ENCODE data around the gene TMEFF2. TPM values are rescaled to one million over a fixed set of nuclear protein-coding genes. Genes with fewer than 3 reads are reported as not detected.

Gene TMEFF2
- total RNA-seq, 2 donors from 2014 or later: 0.21 TPM; not detected in 1

DNA sequence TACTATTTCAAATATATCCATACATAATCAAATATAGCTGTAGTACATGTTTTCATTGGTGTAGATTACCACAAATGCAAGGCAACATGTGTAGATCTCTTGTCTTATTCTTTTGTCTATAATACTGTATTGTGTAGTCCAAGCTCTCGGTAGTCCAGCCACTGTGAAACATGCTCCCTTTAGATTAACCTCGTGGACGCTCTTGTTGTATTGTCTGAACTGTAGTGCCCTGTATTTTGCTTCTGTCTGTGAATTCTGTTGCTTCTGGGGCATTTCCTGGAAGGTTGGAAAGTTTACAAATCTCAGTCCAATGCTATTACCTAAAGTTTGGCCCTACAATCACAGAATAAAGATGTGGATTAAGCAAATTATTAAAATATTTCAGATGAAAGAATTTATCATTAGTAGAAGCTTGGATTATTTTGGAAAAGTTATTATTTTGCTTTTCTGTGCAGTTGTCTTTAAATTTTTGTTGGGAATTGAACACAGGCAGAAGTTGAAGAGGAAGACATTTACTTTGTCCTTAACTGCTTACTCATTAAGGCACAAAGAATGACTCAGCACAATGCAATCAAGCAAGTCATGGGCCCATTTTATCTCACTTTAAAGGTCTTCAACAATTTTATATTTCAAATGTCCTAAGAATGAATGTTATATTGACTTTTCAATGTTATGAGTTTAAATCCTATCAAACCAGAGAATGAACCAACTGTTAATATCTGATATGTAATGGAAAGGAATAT lies 244.4 kb downstream of the TMEFF2 start:
- Histone ChIP-seq H3K9me3 (no peaks in the 10 kb centered on the region), H3K4me3 (no peak overlapping the region), H3K4me1 (ENCODE audit: control insufficient read depth in 1 of 2, low read depth in 2 of 2) (no peaks in the 10 kb centered on the region), H3K27ac (no peak overlapping the region), H3K36me3 (no peaks in the 10 kb centered on the region), H3K27me3 (replicated peaks; ENCODE audit: insufficient read depth) (no peaks in the 10 kb centered on the region)
- DNase-seq (ENCODE audit: low spot score) (no peak), ATAC-seq (ENCODE audit: insufficient number of reproducible peaks, low FRiP score, low read depth) (no peak)
- TF ChIP-seq, protein P1, sequence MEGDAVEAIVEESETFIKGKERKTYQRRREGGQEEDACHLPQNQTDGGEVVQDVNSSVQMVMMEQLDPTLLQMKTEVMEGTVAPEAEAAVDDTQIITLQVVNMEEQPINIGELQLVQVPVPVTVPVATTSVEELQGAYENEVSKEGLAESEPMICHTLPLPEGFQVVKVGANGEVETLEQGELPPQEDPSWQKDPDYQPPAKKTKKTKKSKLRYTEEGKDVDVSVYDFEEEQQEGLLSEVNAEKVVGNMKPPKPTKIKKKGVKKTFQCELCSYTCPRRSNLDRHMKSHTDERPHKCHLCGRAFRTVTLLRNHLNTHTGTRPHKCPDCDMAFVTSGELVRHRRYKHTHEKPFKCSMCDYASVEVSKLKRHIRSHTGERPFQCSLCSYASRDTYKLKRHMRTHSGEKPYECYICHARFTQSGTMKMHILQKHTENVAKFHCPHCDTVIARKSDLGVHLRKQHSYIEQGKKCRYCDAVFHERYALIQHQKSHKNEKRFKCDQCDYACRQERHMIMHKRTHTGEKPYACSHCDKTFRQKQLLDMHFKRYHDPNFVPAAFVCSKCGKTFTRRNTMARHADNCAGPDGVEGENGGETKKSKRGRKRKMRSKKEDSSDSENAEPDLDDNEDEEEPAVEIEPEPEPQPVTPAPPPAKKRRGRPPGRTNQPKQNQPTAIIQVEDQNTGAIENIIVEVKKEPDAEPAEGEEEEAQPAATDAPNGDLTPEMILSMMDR (IDR thresholded peaks at IDR 0.05): no peak

GRCh38 chr2:191947235-191947634 lies 247.5 kb downstream of the TMEFF2 start:
- TF ChIP-seq, protein P1 (IDR thresholded peaks at IDR 0.05): no peak
- Histone ChIP-seq H3K27ac (no peak overlapping the region), H3K9me3 (no peaks in the 10 kb centered on the region), H3K36me3 (no peaks in the 10 kb centered on the region), H3K27me3 (replicated peaks; ENCODE audit: insufficient read depth) (no peaks in the 10 kb centered on the region), H3K4me1 (ENCODE audit: control insufficient read depth in 1 of 2, low read depth in 2 of 2) (no peaks in the 10 kb centered on the region), H3K4me3 (no peak overlapping the region)
- DNase-seq (ENCODE audit: low spot score): no peak
- ATAC-seq (ENCODE audit: insufficient number of reproducible peaks, low FRiP score, low read depth): no peak

DNA sequence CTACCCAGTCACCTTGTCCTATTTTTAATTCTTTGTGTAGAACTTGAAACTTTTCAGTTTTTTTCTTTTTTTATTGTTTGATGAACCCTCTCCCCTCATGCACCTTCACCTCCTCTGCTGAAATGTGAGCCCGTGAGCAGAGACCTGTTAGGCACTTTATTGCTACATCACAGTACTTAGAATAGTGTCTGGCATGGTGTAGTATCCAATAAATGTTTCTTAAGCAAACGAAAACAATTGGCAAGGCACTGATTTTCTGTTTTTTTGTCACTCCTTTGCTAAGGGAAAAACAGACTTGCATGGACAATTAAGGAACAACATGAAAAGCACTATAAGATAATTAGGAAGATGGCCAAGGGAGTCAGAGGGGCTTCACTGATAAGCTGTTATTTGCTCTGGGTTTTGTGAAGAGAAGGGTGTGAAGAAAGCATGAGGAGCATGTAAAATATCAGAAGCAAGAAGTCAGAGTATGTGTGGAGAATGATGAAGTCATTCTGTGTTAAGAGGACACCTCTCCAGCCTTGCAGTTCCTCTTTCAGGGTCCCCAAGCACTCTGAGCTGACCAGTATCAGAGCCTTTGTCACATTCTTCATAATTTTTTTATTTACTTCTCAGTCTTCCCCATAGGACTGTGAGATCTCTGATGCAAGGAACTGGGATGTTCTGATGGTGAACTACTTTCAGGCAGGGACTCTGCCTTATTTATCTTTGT lies 248.1 kb downstream of the TMEFF2 start:
- DNase-seq (ENCODE audit: low spot score) (no peak), ATAC-seq (ENCODE audit: insufficient number of reproducible peaks, low FRiP score, low read depth) (no peak)
- no peaks in the 10 kb centered on the region for H3K36me3 ChIP-seq
- TF ChIP-seq, protein P1 (IDR thresholded peaks at IDR 0.05): no peak
- no peak overlapping the region for H3K27ac ChIP-seq
- no peaks in the 10 kb centered on the region for H3K27me3 ChIP-seq (replicated peaks; ENCODE audit: insufficient read depth)
- no peaks in the 10 kb centered on the region for H3K9me3 ChIP-seq
- no peak overlapping the region for H3K4me3 ChIP-seq
- H3K4me1 ChIP-seq (ENCODE audit: control insufficient read depth in 1 of 2, low read depth in 2 of 2): no peaks in the 10 kb centered on the region

DNA sequence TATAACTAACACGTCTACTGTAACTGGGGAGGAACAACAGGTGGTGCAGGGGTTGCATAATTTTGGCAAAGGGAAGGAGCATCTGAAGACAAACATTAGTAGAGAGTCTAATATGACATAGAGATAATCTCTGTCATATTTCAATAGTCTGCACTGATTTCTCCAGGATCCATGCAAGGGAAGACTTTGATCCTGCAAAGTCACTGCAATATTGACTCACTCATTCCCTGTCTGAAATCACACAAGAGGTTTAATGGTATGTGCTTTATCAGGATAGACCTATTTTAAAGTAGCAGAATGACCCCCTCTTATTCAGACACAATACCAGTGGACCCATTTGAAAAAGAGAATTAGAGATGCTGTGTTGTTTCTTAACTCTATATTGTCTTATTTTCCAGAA lies 249.1 kb downstream of the TMEFF2 start:
- Histone ChIP-seq H3K4me1 (ENCODE audit: control insufficient read depth in 1 of 2, low read depth in 2 of 2) (no peaks in the 10 kb centered on the region), H3K4me3 (no peak overlapping the region), H3K27ac (no peak overlapping the region), H3K27me3 (replicated peaks; ENCODE audit: insufficient read depth) (no peaks in the 10 kb centered on the region), H3K9me3 (no peaks in the 10 kb centered on the region), H3K36me3 (no peaks in the 10 kb centered on the region)
- DNase-seq (ENCODE audit: low spot score) (no peak), ATAC-seq (ENCODE audit: insufficient number of reproducible peaks, low FRiP score, low read depth) (no peak)
- TF ChIP-seq, protein P1 (IDR thresholded peaks at IDR 0.05): no peak

DNA sequence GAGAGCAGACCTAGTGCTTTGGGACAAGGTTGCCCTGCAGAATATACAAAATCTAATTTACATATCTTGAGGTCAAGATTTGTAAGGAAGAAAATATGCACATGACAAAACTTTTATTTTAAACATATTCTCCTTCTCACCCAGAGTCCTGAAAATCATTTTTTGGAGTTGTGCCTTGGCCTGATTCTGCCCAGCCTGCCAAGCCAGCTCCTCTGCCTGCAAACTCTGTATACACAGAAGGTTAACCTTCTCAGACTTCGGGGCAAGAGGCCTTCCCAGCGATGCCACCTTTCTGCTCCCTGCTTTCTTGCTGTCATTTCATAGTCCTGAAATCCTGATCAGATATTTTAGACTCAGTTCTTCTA lies 252.0 kb downstream of the TMEFF2 start:
- TF ChIP-seq, protein P1 (IDR thresholded peaks at IDR 0.05): no peak

More for the DNA sequence above, 252.0 kb downstream of the TMEFF2 start:
- no peak for DNase-seq (ENCODE audit: low spot score)
- no peaks in the 10 kb centered on the region for H3K4me1 ChIP-seq (ENCODE audit: control insufficient read depth in 1 of 2, low read depth in 2 of 2)
- H3K36me3 ChIP-seq: no peaks in the 10 kb centered on the region
- no peak overlapping the region for H3K27ac ChIP-seq
- H3K4me3 ChIP-seq: no peak overlapping the region
- H3K27me3 ChIP-seq (replicated peaks; ENCODE audit: insufficient read depth): no peaks in the 10 kb centered on the region
- ATAC-seq (ENCODE audit: insufficient number of reproducible peaks, low FRiP score, low read depth): no peak
- no peaks in the 10 kb centered on the region for H3K9me3 ChIP-seq

All from thoracic aorta (tissue), 2 donors.